Measurements from ENCODE around the gene SNX33.

DNA sequence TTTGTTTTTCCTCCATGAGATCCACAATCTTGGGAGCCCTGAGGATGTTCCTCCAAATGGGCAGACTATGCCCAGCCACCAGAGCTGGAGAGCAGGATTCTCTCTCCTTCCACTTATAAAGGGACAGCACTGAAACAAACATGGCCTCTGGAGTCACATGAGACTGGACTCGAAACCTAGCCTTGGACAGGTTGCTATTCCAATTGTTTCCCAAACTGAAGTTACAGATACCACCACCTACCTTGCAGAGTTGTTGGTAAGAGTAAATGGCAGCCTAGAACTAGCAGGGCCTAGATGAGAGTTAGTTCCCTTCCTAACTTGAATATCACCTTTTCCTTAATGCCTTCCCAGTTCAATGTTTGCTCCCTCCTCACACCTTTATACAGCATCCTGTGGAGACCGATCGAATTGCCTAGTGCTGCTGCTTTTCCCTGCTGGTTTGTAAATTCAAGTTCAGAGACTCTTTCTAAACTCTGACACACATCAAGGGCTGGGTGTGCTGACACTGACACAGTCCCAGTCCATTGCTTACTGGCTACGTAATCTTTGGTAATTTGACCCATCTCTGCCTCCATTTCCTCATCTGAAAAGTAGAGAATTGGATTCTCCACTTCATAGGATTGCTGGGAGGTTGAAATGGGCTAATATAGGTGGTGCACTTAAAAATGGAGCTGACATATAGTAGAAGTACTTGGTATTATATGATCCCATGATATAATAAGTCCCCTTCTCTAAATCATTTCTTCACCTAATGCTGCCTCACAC is 10.3 kb upstream of the SNX33 start:
- TF ChIP-seq EP300 (IDR thresholded peaks at IDR 0.05; ENCODE audit: borderline replicate concordance): no peak
- no peak for TF ChIP-seq NFIC (IDR thresholded peaks at IDR 0.05)
- no peak for TF ChIP-seq TAF1 (IDR thresholded peaks at IDR 0.05; ENCODE audit: low read depth)
- TF ChIP-seq ZBTB7A (IDR thresholded peaks at IDR 0.05; ENCODE audit: low read depth): no peak
- no peak for TF ChIP-seq CEBPB (IDR thresholded peaks at IDR 0.05)
- no peak for TF ChIP-seq EGR1 (IDR thresholded peaks at IDR 0.05)
- TF ChIP-seq, protein P1, sequence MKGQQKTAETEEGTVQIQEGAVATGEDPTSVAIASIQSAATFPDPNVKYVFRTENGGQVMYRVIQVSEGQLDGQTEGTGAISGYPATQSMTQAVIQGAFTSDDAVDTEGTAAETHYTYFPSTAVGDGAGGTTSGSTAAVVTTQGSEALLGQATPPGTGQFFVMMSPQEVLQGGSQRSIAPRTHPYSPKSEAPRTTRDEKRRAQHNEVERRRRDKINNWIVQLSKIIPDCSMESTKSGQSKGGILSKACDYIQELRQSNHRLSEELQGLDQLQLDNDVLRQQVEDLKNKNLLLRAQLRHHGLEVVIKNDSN (IDR thresholded peaks at IDR 0.05): no peak
- TF ChIP-seq, protein P2, sequence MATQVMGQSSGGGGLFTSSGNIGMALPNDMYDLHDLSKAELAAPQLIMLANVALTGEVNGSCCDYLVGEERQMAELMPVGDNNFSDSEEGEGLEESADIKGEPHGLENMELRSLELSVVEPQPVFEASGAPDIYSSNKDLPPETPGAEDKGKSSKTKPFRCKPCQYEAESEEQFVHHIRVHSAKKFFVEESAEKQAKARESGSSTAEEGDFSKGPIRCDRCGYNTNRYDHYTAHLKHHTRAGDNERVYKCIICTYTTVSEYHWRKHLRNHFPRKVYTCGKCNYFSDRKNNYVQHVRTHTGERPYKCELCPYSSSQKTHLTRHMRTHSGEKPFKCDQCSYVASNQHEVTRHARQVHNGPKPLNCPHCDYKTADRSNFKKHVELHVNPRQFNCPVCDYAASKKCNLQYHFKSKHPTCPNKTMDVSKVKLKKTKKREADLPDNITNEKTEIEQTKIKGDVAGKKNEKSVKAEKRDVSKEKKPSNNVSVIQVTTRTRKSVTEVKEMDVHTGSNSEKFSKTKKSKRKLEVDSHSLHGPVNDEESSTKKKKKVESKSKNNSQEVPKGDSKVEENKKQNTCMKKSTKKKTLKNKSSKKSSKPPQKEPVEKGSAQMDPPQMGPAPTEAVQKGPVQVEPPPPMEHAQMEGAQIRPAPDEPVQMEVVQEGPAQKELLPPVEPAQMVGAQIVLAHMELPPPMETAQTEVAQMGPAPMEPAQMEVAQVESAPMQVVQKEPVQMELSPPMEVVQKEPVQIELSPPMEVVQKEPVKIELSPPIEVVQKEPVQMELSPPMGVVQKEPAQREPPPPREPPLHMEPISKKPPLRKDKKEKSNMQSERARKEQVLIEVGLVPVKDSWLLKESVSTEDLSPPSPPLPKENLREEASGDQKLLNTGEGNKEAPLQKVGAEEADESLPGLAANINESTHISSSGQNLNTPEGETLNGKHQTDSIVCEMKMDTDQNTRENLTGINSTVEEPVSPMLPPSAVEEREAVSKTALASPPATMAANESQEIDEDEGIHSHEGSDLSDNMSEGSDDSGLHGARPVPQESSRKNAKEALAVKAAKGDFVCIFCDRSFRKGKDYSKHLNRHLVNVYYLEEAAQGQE (IDR thresholded peaks at IDR 0.05; ENCODE audit: low read depth): no peak
- TF ChIP-seq RAD21 (IDR thresholded peaks at IDR 0.05; ENCODE audit: low read depth): no peak
- TF ChIP-seq FOXM1 (IDR thresholded peaks at IDR 0.05; ENCODE audit: borderline replicate concordance, low read depth): no peak
- no peak for TF ChIP-seq YY1 (IDR thresholded peaks at IDR 0.05; ENCODE audit: low read depth)

All from Ishikawa (cell line).